GM12874 (cell line): ENCODE measurements around the gene MYH11.

ENCODE experiments used
- TF ChIP-seq, protein P1 (sequence below): IDR thresholded peaks from 2 replicates; pipeline ENCODE4 v1.5.1; 2011; ENCODE audit warnings: low read depth, mild to moderate bottlenecking, control low read depth, low read length, moderate library complexity; ENCODE audit not compliant: insufficient read depth

MYH11 gene

GRCh38 chr16:15835136-15835878 is 21.5 kb downstream of the MYH11 start:
- TF ChIP-seq, protein P1, sequence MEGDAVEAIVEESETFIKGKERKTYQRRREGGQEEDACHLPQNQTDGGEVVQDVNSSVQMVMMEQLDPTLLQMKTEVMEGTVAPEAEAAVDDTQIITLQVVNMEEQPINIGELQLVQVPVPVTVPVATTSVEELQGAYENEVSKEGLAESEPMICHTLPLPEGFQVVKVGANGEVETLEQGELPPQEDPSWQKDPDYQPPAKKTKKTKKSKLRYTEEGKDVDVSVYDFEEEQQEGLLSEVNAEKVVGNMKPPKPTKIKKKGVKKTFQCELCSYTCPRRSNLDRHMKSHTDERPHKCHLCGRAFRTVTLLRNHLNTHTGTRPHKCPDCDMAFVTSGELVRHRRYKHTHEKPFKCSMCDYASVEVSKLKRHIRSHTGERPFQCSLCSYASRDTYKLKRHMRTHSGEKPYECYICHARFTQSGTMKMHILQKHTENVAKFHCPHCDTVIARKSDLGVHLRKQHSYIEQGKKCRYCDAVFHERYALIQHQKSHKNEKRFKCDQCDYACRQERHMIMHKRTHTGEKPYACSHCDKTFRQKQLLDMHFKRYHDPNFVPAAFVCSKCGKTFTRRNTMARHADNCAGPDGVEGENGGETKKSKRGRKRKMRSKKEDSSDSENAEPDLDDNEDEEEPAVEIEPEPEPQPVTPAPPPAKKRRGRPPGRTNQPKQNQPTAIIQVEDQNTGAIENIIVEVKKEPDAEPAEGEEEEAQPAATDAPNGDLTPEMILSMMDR = no peak

GRCh38 chr16:15834502-15834901 is 22.3 kb downstream of the MYH11 start:
- TF ChIP-seq, protein P1 = no peak

DNA sequence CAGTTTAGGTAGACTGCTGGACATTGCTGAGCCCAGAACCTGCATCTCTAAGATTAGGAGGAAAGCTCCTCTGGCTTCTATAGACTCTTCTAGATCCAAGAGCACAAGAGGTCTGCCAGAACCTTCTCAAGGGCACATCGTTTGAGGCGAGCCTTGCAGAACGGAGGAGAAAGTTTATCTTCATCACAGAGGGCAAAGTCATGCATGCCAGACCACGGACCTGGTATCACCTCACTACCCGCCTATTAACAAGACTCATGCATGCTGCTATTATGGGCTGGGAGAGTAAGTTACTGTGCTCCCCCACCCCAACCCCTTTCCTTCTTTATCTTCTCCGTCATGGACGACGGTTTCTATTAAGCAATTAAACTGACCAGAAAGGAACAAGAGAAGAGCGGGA is 23.3 kb downstream of the MYH11 start:
- TF ChIP-seq, protein P1 = no peak

GRCh38 chr16:15832241-15832640 is 24.6 kb downstream of the MYH11 start:
- TF ChIP-seq, protein P1 = no peak

- TF ChIP-seq, protein P1 = no peak
Observed at GRCh38 chr16:15830832-15831451, 25.9 kb downstream of the MYH11 start.

DNA sequence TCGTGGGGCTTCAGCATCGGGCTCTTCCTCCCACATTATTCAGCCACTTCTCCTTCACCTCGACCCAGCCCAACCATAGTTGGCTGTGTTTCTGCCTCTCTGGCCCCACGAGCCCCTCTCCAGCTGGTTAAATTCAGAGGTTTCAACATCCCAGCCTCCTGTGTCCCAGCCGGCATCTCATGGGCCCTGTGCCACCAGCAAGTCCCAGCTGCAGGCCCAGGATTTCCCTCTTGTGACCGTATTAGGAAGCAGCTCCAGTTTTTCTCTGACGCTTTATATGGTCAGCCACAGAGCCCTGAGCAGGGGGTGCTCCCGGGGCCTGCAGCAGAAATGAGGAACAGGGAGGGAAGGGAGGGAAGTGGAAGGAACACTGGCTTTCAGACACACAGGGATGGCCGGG is 27.4 kb downstream of the MYH11 start:
- TF ChIP-seq, protein P1 = no peak

GRCh38 chr16:15827709-15828343 is 29.0 kb downstream of the MYH11 start:
- TF ChIP-seq, protein P1 = no peak
